Measurements from ENCODE around the gene VEPH1.

DNA sequence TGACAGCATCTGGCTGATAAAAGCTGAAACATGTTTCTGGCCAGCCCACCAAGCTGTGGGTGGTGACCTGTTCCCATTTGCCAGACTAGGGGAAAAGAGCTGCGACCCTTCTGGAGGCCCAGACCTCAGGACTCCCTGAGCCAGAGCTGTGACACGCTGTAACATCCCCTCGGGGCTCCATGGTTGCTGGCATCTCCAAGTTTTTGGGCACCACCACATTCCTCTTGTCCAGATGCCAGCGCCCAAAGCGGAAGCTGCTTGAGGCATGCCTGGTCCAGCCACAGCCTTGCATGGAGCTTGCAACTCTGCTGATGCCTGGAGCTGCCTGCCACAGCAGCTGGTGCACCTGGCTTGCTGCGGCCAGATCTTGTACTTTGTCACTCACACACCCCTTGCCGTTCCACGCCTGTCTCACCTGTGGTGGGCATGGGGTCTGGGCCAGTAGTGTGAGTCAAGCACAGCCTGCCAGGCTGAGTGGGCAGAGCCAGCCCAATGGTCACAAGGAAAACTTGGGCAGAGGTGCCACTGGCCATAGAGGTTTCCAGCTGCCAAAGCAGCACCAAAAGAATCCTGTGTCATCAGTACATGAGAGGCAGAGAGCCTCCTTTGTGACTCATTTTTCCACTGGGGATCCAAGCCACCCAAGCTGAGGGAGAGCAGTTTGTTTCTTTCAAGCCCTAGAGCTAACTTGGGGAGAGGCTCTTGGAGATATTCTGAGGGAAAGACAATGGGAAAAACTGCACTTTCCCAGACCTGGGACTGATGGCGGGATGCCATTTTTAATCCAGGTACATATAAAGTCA lies 112.3 kb downstream of the VEPH1 start:
- TF ChIP-seq POLR2A (IDR thresholded peaks at IDR 0.05) = no peak
- TF ChIP-seq CTCF (IDR thresholded peaks at IDR 0.05) = no peak
